GM19463 (cell line): ENCODE data around the gene ACAT2.
"Not testable (repeated sequence)": the region's sequence is repeated elsewhere in the genome, so short reads cannot be mapped to it uniquely, and the experiment has no call there.

Experiments
- ATAC-seq: cut with Tn5 transposase; IDR thresholded peaks from one replicate; pipeline ENCODE4 v1.9.1; 2021; ENCODE audit warnings: mild to moderate bottlenecking, moderate library complexity; ENCODE audit not compliant: unreplicated experiment

The ACAT2 gene

DNA sequence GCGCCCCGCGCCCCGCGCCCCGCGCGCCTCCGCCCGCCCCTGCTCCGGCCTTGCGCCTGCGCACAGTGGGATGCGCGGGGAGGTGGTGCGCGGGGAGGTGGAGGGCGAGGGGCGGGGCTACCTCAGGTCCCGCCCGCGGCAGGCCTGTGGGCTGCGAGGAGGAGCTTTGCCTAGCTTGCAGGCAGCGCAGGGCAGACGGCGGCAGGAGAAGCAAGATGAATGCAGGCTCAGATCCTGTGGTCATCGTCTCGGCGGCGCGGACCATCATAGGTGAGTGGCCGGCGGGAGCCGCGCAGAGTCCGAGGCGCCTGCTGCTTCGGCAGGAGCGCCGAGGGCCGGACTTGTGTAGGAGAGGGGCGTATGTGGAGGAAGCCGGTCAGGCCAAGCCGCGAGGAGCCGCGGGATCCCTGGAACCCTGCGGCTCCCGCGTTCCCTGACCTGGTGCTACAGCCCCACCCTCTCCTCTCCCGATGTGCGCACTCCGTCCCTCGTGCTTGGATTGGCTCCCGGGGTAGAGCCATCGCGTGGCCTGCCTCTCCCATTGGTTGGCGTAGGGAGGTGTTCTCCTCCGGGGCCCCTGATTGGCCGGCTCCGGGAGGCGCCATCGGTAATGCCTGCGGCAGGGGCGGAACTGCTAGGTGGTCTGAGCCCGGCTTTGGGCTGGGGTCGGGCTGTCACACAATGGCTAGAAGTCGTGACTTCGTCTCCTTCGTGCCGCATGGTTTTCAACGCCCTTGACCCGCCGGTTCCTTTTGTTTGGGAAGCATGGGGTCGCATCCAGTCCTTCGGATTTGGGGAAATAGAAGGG is at the start of gene ACAT2:
ACAT2 (plus strand) TSS at position 173 of the 808 bp plus-strand sequence; CDS start at position 216, 43 bp downstream.
- peak; percentile 97 for ATAC-seq

DNA sequence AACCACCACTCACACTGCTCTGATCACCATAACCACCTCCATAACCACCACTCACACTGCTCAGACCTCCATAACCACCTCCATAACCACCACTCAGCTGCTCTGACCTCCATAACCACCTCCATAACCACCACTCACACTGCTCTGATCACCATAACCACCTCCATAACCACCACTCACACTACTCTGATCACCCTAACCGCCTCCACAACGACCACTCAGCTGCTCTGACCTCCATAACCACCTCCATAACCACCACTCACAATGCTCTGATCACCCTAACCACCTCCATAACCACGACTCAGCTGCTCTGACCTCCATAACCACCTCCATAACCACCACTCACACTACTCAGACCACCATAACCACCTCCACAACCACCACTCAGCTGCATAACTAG is 49.5 kb upstream of the ACAT2 start:
- not testable (repeated sequence) for ATAC-seq

- no peak for ATAC-seq
Observed at GRCh38 chr6:159713984-159714383, 47.9 kb upstream of the ACAT2 start.

DNA sequence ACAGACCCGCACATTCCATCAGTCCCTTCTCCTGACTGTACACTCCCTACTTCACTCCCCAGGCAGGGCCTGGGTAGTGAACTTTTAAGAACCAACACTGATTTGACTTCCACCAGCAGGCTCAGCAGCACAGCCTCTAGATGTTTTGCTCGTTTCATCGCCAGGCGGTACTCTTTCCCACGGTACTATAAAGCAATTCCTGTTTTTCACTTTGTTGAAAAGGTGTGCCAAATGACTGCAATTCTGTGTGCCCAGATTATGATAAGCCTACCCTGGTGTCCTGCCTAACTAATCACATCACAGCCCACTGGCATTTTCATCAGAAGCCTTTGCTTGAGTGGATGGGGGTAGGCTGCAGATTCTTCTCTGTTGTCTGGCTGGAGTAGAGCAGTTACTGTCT is 47.4 kb upstream of the ACAT2 start:
- no peak for ATAC-seq

DNA sequence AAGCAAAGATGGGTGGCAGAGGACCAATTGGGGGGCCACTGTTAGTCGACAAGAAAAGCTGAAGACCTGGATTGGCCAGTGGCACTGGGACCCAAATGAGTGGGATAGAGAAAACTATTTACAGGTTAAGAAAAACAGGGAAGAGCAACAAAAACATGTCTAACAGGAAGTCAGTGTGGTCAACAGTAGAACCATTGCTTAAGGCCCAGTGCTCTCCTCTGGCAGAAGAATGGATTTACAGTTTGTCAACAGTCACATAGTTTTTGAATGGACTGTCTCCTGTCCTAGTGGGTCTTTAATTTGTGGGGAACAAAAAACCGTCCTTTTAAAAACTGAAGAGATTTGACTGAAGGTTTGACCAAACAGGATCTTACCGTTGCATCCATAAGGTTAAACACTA is 46.7 kb upstream of the ACAT2 start:
- ATAC-seq, result no peak

DNA sequence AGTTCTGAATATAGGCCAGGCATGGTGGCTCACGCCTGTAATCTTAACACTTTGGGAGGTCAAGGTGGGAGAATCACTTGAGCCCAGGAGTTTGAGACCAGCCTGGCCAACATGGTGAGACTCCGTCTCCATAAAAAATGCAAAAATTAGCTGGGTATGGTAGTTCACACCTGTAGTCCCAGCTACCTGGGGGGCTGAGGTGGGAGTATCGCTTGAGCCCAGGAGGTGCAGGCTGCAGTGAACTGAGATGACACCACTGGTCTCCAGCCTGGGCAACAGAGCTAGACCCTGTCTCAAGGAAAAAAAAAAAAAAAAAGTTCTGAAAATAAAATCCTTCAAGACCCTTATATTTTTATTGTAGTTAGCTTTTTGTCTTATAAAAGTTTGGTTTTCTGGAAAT is 46.2 kb upstream of the ACAT2 start:
- no peak for ATAC-seq

DNA sequence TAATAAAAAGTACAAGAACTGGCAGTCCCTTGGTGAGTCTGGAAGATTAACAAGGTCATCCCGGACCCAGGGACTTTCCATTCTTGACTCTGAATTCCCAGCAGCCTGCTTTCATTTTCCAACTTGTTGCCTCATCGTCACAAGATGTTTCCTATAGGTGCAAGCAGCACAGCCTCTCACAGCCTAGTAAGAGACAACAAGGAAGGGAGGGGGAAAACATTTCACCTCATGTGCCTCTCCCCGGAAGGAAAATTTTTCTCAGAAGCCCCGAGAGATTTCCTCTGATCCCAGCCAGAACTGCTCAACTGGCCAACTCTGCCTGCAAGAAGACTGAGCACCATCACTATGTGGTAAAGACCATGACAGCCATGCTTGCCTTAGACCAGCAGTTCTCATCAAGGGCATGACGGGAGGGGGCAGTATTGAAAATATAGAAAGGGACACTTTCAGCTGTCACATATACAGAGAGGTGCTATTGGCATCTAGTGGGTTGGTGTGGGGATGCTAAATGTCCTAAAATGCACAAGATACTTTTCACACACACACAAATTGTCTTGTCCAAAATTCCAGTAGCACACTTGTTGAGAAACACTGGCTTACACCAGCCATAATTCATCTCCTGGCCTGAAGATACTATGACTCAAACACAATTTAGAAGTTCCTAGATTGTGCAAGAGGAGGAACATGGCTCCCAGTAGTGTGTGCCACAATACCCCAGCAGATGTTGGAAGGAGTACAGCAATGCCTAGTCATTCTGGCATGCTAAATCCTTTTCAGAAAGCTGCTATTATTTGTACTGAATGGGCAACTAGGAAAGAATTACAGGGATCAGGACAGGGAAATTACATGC is 45.4 kb upstream of the ACAT2 start:
- no peak for ATAC-seq

GRCh38 chr6:159718634-159719033 is 43.2 kb upstream of the ACAT2 start:
- ATAC-seq, result no peak

- ATAC-seq, result no peak
Observed at GRCh38 chr6:159719287-159719686, 42.6 kb upstream of the ACAT2 start.

DNA sequence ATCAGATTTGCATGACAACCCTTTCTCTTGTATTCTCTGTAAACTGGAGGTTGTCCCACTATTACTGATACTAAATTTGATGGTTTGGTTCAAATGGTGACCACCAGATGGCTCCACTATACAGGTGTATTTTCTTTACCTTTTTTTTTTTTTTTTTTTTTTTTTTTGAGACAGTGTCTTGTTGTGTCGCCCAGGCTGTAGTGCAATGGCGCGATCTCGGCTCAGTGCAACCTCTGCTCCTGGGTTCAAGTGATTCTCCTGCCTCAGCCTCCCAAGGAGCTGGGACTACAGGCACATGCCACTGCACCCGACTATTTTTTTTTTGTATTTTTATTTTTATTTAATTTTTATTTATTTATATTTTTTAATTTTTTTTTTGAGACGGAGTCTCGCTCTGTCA is 41.1 kb upstream of the ACAT2 start:
- ATAC-seq, result no peak

GRCh38 chr6:159721981-159722380 is 39.9 kb upstream of the ACAT2 start:
- not testable (repeated sequence) for ATAC-seq

DNA sequence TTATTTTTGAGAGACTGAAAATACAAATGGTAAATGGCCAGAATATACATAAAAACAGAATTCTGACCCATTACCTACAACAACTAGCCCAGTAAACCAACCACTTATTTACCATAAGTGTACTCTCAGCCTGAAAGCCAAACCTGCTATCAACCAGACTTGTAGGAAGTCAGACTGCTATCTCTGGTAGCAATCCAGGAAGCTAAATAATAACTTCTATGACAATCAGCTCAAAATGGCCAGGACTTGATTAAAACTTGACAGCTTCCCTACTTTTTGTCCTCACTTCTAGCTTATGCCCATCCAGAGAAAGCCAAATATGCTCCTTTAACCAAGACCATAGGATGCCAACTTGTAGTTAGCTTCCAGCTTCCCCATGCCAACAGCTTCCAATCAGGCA is 39.2 kb upstream of the ACAT2 start:
- no peak for ATAC-seq

DNA sequence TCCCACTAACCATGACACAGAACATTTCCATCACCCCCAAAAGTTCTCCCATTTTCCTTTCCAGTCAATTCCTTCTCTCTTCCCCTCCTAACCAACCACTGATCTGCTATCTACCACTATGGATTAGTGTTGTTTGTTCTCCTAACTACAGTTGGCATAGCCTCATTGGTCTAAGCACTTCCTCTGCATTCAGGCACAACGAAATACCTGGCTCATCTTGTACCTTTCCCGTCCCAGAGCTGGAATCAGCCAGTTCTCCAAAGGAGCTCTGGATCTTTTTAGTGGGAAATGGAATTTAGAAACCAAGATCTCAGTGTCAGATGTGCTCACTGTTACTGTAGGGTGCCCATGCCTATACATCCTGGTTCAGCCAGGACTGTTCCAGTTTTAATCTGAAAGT is 38.6 kb upstream of the ACAT2 start:
- ATAC-seq, result no peak

DNA sequence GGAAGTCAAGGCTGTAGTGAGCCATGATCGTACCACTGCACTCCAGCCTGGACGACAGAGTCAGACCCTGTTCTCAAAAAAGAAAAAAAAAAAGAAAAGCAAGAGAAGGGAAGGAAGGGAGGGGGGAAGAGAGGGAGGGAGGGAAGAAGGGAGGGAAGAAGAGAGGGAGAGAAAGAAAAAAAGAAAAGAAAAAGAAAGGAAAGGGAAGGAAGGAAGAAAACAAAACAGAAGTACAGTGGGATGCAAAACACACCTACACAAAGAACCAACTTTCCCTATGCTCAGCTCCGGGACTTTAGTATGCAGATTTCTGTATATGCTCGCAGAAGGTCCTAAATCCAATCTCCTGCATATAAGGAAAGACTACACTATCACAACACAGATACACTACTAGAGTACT is 37.1 kb upstream of the ACAT2 start:
- no peak for ATAC-seq

- ATAC-seq, result not testable (repeated sequence)
Observed at GRCh38 chr6:159725208-159725607, 36.6 kb upstream of the ACAT2 start.

DNA sequence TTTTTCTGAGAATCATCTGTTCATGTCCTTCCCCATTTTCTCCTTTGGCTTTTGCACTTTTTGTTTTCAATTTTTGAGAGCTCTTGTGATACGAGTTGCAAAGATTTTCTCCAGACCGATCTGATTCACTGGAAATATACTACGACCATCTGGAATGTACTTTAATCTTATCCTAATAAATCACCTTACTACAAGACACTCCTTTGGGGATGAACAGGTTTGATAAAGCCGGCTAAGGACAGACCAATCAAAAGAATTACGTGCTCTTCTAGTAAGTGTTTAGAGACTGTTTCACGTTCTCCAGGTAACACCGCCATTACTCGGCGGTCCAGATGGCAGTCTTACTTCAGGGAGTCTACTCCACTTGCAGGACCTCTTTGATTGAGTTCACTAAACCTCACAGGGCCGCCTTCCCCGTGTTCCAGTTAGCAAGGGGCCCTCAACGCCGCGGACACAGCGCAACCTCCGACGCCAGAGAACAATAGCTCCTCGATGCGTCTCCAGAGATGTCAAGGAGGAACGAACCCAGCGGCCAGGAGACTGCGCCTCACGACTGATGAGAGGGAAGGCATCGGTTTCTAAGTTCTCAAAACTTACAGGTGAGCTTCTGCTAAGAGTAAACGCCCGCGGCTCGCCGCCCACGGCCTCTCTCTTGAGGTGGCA is 35.5 kb upstream of the ACAT2 start:
- ATAC-seq, result peak; percentile 17

- ATAC-seq, result peak; percentile 70
Observed at GRCh38 chr6:159726918-159727716, 34.7 kb upstream of the ACAT2 start, which contains the start of gene WTAP. Gene WTAP (plus strand): TSS chr6:159727506. CDS start chr6:159736266, 8,760 bp downstream.

GRCh38 chr6:159727717-159728445 is 34.0 kb upstream of the ACAT2 start:
- ATAC-seq, result peak; percentile 34

GRCh38 chr6:159728531-159728964 is 33.3 kb upstream of the ACAT2 start:
- no peak for ATAC-seq
